GM18505 (cell line): ENCODE results near the gene SCMH1.

Experiments used
- ATAC-seq: cut with Tn5 transposase; IDR thresholded peaks from one replicate; pipeline ENCODE4 v1.9.1; 2021; ENCODE audit not compliant: unreplicated experiment
- POLR2A ChIP-seq: IDR thresholded peaks from 4 replicates; pipeline ENCODE4 v1.6.1; 2011; ENCODE audit warnings: borderline replicate concordance; ENCODE audit not compliant: insufficient read depth, insufficient read length; ENCODE audit errors: extremely low read depth

SCMH1 gene

DNA sequence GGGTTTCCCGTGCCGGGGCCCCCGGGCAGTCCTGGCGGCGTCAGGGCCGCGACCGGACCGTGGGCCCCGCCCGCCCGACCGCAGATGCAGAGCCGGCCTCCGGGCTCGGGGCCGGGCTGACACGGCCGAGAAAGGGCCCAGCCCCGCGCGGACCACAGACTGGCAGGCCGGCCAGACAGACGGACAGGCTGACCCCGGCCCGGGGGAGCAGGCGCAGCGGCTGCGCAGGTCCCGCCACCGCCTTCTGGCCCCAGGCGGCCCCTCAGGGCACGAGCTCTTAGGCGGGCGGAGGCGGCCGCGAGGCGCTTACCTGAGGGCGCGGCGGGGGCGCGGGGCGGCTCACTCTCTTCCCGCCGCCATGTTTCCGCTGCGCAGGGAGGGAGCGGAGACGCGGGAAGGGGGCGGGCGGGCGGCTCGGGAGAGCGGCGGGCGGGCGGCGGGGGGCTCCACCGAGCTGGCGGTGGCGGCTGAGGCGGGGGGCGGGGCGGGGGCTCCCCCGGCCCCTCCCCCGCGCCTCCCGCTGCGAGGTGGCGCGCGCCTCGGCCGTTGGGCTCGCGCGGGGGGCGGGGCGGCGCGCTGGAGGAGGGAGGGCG, at the start of gene SCMH1:
Gene SCMH1 (minus strand): TSS at position 558 of the 593 bp plus-strand sequence. CDS start 56,173 bp downstream, outside the sequence.
- peak; percentile 36 for ATAC-seq
- no peak for TF ChIP-seq POLR2A

DNA sequence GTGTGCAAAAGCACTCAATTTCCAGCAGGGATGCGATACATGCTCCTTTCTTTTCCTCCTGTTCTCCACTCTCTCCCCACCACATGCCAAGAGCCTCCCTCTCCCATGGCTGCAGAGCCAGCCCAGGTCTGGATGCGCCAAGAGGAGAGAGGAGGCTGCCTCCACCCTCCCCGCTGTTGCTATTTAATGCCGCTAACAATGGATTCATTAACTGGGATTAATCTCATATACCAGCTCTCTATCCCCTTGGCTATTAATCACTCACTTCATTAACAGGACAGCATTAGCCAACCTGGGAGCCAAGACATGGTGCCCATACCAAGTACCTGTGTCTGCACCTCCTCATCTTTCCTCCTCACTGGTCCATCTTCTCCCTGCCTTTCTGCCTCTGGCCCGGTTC, 49.1 kb upstream of the SCMH1 start:
- no peak for ATAC-seq
- no peak for TF ChIP-seq POLR2A

DNA sequence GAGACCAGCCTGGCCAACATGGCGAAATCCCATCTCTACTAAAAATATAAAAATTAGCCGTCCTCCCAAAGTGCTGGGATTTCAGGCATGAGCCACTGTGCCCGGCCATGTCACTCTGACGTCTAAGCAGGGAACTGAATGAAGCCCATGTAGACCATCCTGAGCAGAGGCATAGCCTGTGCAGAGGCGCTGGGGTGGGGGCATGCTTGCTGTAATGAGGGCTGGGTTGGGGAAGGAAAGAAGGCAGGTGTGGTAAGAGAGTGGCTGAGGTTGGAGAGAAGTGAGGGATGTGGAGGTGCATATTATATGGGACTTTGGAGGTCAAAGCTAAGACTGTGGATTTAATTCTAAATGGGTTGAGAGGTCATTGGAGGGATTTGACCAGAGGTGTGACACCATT, 47.1 kb upstream of the SCMH1 start:
- no peak for TF ChIP-seq POLR2A
- ATAC-seq = no peak

DNA sequence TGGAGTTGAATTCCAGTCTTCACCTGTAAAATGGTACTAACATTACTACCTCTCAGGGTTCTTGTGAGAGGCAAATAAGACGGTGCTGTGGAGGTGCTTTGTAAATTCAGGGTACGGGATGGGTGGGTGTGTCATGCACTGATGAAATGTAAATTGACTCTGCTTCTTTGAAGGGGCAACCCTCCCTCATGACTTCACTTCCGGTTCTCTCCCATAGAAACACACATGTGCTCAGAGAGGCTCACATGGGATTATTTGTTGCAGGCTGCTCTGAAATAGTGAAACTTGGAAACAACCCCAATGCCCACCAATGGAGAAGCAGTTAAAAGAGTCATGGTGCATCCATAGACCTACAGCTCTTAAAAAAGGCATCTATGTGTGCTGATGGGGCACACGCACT, 44.9 kb upstream of the SCMH1 start:
- TF ChIP-seq POLR2A = no peak
- no peak for ATAC-seq

DNA sequence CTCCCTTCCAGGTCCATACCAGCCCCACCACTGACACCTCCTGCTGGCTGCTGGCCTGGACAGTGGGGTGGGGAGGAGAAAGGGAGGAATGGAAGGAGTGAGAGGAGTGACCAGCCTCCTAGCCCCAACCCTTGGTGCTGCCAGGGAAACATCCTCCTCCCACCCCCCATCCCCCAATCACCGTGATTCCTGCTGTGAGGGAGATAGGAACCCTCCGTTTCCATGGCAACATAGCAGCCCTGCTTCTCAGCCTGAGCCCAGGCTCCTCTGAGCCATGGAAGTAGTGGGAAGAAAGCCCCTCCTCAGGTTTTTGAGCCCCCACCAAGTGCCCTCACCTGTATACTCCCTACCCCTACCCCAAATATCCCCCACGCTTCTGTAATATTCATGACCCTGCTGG, 44.4 kb upstream of the SCMH1 start:
- ATAC-seq = no peak
- no peak for TF ChIP-seq POLR2A

DNA sequence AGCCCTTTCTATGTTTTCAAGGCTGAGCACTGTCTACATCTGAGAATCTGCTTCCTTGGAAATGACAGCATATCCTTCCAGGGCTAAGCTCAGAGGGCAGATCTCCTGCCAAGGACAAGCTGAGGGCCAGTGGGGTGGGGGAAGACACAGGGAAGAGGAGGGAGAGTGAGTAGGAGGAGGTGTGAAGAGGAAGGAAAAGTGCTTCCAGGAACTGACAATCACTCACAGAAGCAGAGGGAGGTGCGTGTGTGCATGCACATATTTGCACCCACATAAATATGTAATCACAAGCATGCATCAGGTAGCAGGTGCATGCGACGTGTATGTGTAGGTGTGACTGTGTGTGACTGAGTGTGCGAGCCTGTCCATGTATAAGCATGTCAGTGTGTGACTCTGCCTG, 43.7 kb upstream of the SCMH1 start:
- TF ChIP-seq POLR2A = no peak

DNA sequence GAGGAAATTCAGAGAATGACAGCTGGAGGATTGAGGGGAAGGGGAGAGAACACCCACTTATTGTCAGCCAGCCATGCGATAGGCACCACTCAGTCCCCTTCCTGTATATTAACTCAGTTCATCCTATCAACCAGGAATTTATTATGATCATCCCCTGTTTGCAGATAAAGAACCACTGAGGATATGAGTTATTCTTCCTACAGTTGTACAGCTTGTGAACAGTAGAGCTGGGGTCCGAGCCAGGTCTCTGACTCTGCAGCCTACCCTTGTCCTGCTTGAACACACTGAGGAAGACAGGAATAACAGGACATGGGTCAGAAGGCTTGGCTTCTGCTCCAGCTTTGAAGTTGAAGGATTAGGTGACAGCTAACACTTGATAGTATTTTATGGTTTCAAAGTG, 42.0 kb upstream of the SCMH1 start:
- no peak for ATAC-seq
- TF ChIP-seq POLR2A = no peak

More for the DNA sequence above, 43.7 kb upstream of the SCMH1 start:
- ATAC-seq = no peak

DNA sequence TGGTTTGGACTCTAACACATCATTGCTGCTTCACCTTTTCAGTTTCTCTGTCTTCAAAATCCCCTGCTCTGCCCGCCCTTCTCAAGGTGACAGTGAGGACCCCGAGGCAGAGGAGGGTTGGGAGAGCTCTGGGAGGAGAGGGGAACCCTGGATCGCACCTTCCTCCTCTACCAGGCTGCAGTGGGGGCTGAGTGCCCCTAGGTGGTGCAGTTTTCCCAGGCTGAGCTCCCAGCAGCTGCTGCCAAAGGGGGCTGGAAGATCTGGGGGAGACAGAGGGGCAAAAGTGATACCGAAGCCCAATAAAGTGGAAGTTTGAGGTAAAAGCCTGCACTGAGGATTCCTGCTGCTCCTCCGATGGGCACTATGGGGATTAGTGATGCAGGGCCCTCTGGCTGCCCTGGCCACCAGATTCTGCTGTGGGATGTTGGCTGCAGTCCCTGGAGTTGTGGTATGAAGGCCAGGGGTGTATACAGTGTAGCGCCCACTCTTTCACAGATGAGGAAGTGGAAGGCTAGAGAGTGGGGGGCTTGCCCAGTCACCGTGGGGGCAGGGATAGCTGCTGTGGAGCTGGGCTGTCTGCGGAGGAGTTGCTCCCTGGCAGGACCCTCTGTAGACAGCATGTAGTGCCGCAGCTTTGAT, 40.7 kb upstream of the SCMH1 start:
- no peak for ATAC-seq
- TF ChIP-seq POLR2A = no peak

DNA sequence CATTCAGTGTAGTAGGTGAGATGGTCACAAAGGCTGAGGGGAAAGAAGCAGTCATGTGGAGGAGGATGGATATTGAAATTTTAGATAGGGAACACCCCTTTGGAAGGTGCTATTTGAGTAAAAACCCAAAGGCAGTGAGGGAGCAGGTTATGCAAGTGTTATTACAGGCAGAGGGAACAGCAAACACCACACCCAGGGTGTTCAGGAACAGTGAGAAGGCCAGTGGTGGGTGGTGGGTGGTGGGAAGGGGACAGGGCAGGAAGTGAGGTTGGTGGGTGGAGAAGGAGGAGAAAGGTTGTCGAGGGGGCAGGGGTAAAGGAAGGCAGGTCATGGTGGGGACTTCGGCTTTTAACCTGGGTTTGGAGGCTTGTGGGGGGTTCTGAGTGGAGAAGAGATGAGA, 39.2 kb upstream of the SCMH1 start:
- ATAC-seq = no peak
- no peak for TF ChIP-seq POLR2A

DNA sequence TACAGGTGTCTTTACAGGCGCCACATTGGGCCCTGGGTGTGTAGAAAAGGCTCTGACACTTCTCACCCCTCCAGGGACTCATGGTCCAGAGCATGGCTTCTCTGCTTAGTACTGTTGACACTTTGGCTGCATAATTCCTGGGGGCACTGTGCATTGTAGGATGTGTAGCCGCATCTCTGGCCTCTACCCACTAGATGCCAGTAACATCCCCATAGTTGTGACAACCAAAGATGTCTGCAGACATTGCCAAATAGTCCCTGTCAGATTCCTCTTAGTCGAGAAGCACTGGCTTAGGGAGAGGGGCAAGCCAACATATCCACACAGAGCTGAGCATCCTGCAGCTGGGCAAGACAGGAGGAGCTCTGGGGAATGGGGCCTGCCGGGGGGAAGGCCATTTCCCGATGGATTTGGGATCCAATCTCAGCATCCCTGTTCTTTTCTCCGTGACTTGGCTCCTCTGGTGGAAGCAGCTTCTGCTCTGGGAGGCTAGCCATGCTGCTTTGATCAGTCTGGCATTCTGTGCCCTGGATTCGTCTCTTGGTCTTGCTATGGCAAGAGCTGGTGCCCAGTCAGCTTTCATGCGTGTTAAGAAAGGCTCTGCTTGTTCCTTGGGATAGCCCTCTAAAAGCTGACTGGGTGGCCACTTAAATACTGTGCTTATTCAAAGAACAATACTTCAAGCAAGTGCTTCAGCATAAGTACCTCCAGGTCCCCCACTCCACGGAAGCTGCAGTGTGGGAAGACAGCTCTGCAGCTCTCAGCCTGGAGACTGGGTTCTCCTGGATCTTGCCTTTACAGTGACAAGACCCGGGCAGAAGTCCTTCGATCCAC, 38.3 kb upstream of the SCMH1 start:
- no peak for TF ChIP-seq POLR2A
- ATAC-seq = no peak

DNA sequence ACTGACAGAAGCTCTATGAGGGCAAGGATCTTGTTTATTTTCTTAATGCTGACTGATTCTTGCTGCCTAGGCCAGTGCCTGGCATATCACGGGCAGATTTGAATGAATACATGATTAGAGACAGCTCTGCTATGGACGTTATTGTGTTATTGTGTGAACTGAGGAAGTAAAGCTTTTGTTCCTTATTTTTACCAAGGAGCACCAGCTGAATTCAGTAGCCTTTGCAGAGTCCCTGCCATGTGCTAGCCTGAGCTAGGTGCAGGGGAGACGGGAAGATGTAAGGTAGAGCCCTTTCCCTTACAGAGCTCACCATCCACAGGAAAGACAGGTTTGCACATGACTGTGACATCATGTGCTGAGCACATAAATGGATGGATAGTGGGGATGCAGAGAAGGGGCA, 36.0 kb upstream of the SCMH1 start:
- no peak for TF ChIP-seq POLR2A
- ATAC-seq = no peak

DNA sequence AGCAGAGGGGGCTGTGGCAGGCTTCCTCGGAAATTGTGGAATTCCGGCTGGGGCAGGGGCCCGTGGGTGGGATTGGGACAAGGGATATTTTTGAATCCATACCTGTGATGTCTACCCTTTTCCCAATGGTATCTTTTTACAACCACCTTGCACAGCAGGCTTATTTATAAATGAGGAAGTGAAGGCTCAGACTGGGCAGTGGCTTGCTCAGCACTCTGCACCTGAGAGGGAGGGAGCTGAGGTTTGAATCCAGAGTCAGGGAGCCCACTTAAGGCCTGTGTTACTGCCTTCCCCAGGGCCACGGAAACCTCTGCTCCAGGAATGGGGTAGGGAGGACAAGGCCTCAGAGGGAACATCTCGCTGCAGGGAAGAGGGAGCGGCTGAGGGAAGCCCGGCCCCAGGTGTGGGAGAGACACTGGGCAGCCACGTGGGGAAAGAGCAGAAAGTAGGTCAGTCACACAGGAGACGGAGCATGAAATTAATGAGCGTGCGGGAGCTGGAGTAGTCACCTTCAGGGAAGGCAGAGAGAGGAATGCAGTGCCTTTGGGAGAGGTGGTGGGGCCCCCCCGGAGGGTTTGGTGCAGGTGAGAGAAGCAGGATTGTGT, 35.4 kb upstream of the SCMH1 start:
- ATAC-seq = no peak
- TF ChIP-seq POLR2A = no peak

DNA sequence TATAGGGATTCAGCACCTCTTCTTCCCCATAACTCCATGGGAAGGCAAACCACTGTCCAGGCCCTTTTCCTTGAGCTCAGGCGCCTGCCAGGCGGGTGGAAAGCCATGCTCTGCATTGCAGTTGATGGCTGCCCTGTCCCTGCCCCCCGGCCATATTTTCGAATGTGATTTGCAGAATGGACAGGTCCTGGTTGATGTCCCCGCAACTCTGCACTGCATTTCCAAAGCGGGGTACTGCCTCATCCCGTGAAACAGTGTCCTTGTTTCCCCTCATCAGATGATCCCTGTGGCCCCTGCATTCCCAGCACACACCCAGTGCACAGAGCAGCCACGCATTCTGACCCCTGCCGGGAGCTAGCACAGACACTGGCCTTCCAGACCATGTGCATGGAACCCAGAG, 33.7 kb upstream of the SCMH1 start:
- no peak for ATAC-seq
- TF ChIP-seq POLR2A = no peak
